Ovary (tissue), 10 donors: ENCODE results near the gene OR4D1. TPM values are rescaled to one million over a fixed set of nuclear protein-coding genes. Genes with fewer than 3 reads are reported as not detected.
"Not testable (repeated sequence)": the region's sequence is repeated elsewhere in the genome, so short reads cannot be mapped to it uniquely, and the experiment has no call there.

ENCODE experiments used
- DNase-seq, 5 donors: peaks; one replicate each; pipeline ENCODE4 v3.0.0-alpha.2; 2019 to 2020
- H3K27ac ChIP-seq, 2 donors: fragments of 200-600 bp; one replicate each; pipeline versions ENCODE4 v1.5.1 to v1.8.0; 2019 to 2022
- H3K27me3 ChIP-seq: fragments of 200-600 bp; one replicate; pipeline ENCODE4 v1.8.0; 2022
- H3K36me3 ChIP-seq: fragments of 200-600 bp; sonication (generic); one replicate; pipeline ENCODE4 v1.5.1; 2019
- H3K4me1 ChIP-seq: one replicate; pipeline ENCODE4 v1.8.1; 2013; ENCODE audit warnings: mild to moderate bottlenecking, moderate library complexity; ENCODE audit not compliant: insufficient read depth
- H3K4me3 ChIP-seq: fragments of 200-600 bp; sonication (generic); one replicate; pipeline ENCODE4 v1.5.1; 2017
- H3K9me3 ChIP-seq, 2 donors: fragments of 200-600 bp in 1 of 2; sonication (generic) in 1 of 2; one replicate each; pipeline versions ENCODE4 v1.5.1 to v1.8.1; 2013 to 2019; ENCODE audit warnings: mild to moderate bottlenecking in 1 of 2, moderate library complexity in 1 of 2
- EP300 ChIP-seq: sonication (generic); formaldehyde crosslinking; IDR thresholded peaks from one replicate; pipeline ENCODE4 v1.6.1; 2017; ENCODE audit warnings: antibody characterized with exemption
- POLR2A ChIP-seq: fragments of 450-650 bp; IDR thresholded peaks from one replicate; pipeline ENCODE4 v1.6.1; 2017; ENCODE audit warnings: antibody characterized with exemption, mild to moderate bottlenecking, moderate library complexity
- WGBS, 3 donors: extraction: QIAGEN DNeasy Blood & Tissue Kit in 1 of 3; methylation state at CpG; one replicate each; pipeline versions ENCODE4 v1.1.5 to v1.1.7; 2013 to 2017; 5-methylcytosine and 5-hydroxymethylcytosine counted together
- intact Hi-C, 4 donors: fragments of 100-400 bp; cut with DNase I; formaldehyde crosslinking; loops; one replicate each; pipeline versions ENCODE4 v1.11.0 to v1.15.1; 2022 to 2023
- long read RNA-seq, 3 donors: library from polyadenylated mRNA in 2 of 3; unstranded in 2 of 3; transcript quantifications; one replicate each; pipeline ENCODE4 v2.0.0 and lab custom pipeline, GENCODE V29; 2021 to 2026
- polyA plus RNA-seq, 2 donors: library from polyadenylated mRNA; stranded (reverse); fragments of 200-250 nt in 1 of 2; fragments of 350-450 nt in 1 of 2; fragmentation: Illumina TruSeq in 1 of 2; extraction: RNeasy Lipid Tissue Mini Kit (QIAGEN cat#74804) in 1 of 2; gene quantifications; one replicate each; pipeline ENCODE4 v1.2.3, GENCODE V29; 2013 to 2014
- total RNA-seq, 7 donors: library from RNA; depleted of rRNA in 2 of 7; stranded (reverse); fragments of >200 nt in 2 of 7; fragmentation: NEBNext Ultra II Directional in 3 of 7; extraction: Animal tissue kit (Norgen Biotek cat#: 25700) in 3 of 7; gene quantifications; one replicate each; pipeline versions ENCODE4 v1.1.0 to v1.2.4, GENCODE V29; 2016 to 2023
- TF ChIP-seq, protein P1 (sequence below), 3 donors: fragments of 450-650 bp in 2 of 3; fragments of 200-600 bp in 1 of 3; IDR thresholded peaks; one replicate each; pipeline versions ENCODE4 v1.5.1 to v1.8.0; 2016 to 2022; ENCODE audit warnings: antibody characterized with exemption in 3 of 3, mild to moderate bottlenecking in 1 of 3
- donor health status: DM: no; HTN: no; CAD: no; lungs with moderate emphysema.
- donor health status: DM: no; HTN: no; CAD: no.
- donor health status: Bipolar disorder and iron deficiency.
- donor health status: DM: yes; HTN: yes; CAD: no.
- donor health status: DM: no; HTN: no; CAD: no.
- donor health status: DM: yes; HTN: yes; CAD: no.

The OR4D1 gene
- total RNA-seq (not detected), polyA plus RNA-seq (under 1 TPM in 1 of 2 donors, not detected in 1; 0.03 TPM)
- long read RNA-seq, donor 1: 0 reads
- long read RNA-seq, donor 2: 0 reads
- long read RNA-seq, donor 3: 0 reads

DNA sequence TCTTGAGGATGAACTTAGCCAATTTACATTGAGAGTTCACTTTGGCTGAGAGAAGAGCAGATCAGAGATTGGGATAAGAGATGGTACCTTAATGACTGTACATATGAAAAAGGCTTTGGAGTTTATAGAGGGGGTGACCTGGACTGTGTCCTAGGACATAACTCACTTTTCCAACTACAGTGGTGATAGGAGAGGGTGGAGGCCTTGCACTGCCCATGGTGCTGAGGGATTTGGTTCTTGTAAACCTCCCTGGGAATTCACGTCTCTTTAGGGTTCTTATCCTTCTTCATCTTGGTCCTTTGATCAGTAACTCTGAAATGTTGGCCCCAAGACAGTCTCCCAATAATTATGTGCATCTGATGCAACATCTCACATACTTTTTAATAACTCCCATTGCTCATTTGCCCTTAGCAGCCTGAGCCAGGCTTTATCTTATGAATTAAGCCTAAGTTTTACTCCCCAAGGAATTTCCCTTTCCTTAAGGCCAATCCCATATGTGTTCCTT lies at the start of gene OR4D1:
Gene OR4D1, plus strand, starts transcription at position 455 of the 505 bp plus-strand sequence. CDS start 6,770 bp downstream, outside the sequence.
- TF ChIP-seq, protein P1, sequence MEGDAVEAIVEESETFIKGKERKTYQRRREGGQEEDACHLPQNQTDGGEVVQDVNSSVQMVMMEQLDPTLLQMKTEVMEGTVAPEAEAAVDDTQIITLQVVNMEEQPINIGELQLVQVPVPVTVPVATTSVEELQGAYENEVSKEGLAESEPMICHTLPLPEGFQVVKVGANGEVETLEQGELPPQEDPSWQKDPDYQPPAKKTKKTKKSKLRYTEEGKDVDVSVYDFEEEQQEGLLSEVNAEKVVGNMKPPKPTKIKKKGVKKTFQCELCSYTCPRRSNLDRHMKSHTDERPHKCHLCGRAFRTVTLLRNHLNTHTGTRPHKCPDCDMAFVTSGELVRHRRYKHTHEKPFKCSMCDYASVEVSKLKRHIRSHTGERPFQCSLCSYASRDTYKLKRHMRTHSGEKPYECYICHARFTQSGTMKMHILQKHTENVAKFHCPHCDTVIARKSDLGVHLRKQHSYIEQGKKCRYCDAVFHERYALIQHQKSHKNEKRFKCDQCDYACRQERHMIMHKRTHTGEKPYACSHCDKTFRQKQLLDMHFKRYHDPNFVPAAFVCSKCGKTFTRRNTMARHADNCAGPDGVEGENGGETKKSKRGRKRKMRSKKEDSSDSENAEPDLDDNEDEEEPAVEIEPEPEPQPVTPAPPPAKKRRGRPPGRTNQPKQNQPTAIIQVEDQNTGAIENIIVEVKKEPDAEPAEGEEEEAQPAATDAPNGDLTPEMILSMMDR (IDR thresholded peaks at IDR 0.05): no peak
- no peak for TF ChIP-seq POLR2A
- TF ChIP-seq EP300: no peak
- no peak for DNase-seq
- WGBS, 3 donors: 41 to 52% (median 42%) methylated on average over 1 of the region's 1 CpG
- Histone ChIP-seq H3K27me3 (no peaks in the 10 kb centered on the region), H3K4me1 (no peaks in the 10 kb centered on the region), H3K27ac (no peak within 1 kb of the TSS), H3K9me3 (no peaks in the 10 kb centered on the region), H3K4me3 (no peak within 1 kb of the TSS), H3K36me3 (no peaks in the 10 kb centered on the region)
- intact Hi-C loops: no loop called here

DNA sequence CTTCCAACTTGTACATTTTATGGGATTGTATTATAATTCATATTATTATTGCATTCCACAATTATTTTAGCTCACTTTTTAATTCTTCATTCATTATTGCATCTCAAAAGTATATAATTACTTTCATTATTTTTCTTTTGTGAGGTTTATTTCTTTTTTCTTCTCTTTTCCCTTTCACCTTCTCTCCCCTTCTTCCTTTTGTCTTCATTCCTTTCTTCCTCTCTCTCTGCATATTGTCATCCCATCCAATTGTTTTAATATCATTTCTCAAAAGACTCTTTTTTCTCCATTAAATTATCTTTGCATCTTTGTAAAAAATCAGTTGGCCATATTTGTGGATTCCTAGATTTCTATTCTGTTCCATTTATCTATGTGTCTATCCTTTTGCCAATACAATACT lies 47.7 kb upstream of the OR4D1 start:
- DNase-seq: no peak
- intact Hi-C loops: no loop called here
- no peaks in the 10 kb centered on the region for H3K4me1 ChIP-seq
- H3K27me3 ChIP-seq: no peaks in the 10 kb centered on the region
- no peaks in the 10 kb centered on the region for H3K36me3 ChIP-seq
- H3K4me3 ChIP-seq: no peak overlapping the region
- no peak overlapping the region for H3K27ac ChIP-seq
- no peaks in the 10 kb centered on the region for H3K9me3 ChIP-seq
- no peak for TF ChIP-seq EP300
- TF ChIP-seq POLR2A: no peak
- TF ChIP-seq, protein P1 (IDR thresholded peaks at IDR 0.05): no peak

DNA sequence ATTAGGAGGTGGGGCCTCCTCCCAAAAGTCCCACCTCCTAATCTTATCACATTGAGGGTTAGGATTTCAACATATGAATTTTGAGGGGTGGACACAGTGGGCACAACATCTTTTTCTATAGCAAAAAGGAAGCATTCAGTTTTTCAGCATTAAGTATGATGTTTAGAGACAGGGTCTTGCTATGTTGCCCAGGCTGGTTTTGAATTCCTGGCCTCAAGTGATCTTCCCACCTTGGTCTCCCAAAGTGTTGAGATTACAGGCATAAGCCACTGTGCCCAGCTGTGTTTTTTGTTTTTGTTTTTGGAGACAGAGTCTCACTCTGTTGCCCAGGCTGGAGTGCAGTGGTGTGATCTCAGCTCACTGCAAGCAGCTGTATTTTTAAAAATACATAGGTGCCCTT lies 46.3 kb upstream of the OR4D1 start:
- H3K9me3 ChIP-seq, H3K27ac ChIP-seq, H3K4me1 ChIP-seq, H3K27me3 ChIP-seq, H3K36me3 ChIP-seq, H3K4me3 ChIP-seq, DNase-seq, intact Hi-C loops: not testable (repeated sequence)

DNA sequence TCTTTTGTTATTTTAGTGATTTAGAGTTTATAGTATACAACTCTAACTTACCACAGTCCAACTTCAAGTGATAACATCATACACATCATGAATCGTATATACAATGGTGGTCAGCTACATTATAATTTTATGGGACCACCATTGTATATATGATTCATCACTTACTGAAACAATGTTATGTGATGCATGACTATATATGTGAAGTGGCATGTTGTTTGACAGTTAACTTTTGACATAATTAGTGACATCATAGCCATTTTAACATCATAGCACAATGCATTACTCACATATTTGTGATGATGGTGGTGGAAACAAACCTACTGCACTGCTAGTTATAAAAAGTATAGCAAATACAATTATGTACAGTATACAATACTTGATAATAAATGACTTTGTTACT lies 43.1 kb upstream of the OR4D1 start:
- TF ChIP-seq, protein P1 (IDR thresholded peaks at IDR 0.05): no peak
- TF ChIP-seq EP300: no peak
- TF ChIP-seq POLR2A: no peak
- no peak for DNase-seq
- Histone ChIP-seq H3K4me1 (no peaks in the 10 kb centered on the region), H3K4me3 (no peak overlapping the region), H3K9me3 (no peaks in the 10 kb centered on the region), H3K27me3 (no peaks in the 10 kb centered on the region), H3K36me3 (no peaks in the 10 kb centered on the region), H3K27ac (no peak overlapping the region)
- intact Hi-C loops: no loop called here
- WGBS, 3 donors: 95 to 100% (median 100%) methylated on average over 1 of the region's 1 CpG

DNA sequence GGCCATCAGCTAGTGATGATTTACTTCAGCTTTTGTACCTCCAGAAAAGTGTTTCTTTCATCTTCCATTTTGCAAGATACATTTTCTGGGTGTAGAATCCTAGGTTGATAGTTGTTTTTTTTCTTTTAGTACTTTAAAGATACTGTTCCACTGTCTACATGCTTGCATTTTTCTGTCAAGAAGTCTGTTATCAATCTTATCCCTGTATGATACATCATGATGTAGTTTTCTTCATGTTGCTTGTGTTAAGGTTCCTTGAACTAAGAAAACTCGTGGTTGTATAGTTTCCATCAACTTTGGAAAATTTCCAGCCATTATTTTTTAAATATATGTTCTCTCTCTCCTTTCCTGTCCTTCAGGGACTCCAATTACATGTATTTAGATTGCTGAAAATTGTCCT lies 40.9 kb upstream of the OR4D1 start:
- no peak overlapping the region for H3K4me3 ChIP-seq
- H3K36me3 ChIP-seq: no peaks in the 10 kb centered on the region
- 42 to 46% (median 44%) methylated on average over 1 of the region's 1 CpG for WGBS, 3 donors
- no peak for TF ChIP-seq POLR2A
- DNase-seq: no peak
- H3K4me1 ChIP-seq: no peaks in the 10 kb centered on the region
- H3K27me3 ChIP-seq: no peaks in the 10 kb centered on the region
- H3K27ac ChIP-seq: no peak overlapping the region
- intact Hi-C loops: no loop called here
- H3K9me3 ChIP-seq: no peaks in the 10 kb centered on the region
